ENCODE results near the gene PARG. TPM values are rescaled to one million over a fixed set of nuclear protein-coding genes. Genes with fewer than 3 reads are reported as not detected.

Gene PARG
- total RNA-seq, 6 experiments from 2014 or later = 9.4 to 14.1 (median 10.0) TPM

- no peak overlapping the region for H3K27ac ChIP-seq
- TF ChIP-seq, protein P1, sequence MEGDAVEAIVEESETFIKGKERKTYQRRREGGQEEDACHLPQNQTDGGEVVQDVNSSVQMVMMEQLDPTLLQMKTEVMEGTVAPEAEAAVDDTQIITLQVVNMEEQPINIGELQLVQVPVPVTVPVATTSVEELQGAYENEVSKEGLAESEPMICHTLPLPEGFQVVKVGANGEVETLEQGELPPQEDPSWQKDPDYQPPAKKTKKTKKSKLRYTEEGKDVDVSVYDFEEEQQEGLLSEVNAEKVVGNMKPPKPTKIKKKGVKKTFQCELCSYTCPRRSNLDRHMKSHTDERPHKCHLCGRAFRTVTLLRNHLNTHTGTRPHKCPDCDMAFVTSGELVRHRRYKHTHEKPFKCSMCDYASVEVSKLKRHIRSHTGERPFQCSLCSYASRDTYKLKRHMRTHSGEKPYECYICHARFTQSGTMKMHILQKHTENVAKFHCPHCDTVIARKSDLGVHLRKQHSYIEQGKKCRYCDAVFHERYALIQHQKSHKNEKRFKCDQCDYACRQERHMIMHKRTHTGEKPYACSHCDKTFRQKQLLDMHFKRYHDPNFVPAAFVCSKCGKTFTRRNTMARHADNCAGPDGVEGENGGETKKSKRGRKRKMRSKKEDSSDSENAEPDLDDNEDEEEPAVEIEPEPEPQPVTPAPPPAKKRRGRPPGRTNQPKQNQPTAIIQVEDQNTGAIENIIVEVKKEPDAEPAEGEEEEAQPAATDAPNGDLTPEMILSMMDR (IDR thresholded peaks at IDR 0.05) = no peak
- H3K4me1 ChIP-seq = peaks cover 0 to 7% (median 2%) of the 10 kb centered on the region in 4 donors
- ATAC-seq = no peak
- no peaks in the 10 kb centered on the region for H3K27me3 ChIP-seq
- H3K9me3 ChIP-seq = no peaks in the 10 kb centered on the region
- H3K36me3 ChIP-seq = peaks cover 0 to 3% (median 0%) of the 10 kb centered on the region in 4 donors
- intact Hi-C loops (cut with DNase I) = no loop called here
- WGBS (ENCODE audit: insufficient coverage, low coverage, low lambda C conversion rate, missing lambda C conversion rate) = 91% methylated on average over 8 of the region's 9 CpGs
- H3K4me3 ChIP-seq = no peak overlapping the region
- no peak for DNase-seq
These were observed 122.4 kb downstream of the PARG start for GRCh38 chr10:49819234-49819958.

- ATAC-seq = peak; percentile 91 to 98 (median 96)
- TF ChIP-seq, protein P1 (IDR thresholded peaks at IDR 0.05) = no peak
- TF ChIP-seq POLR2A (IDR thresholded peaks at IDR 0.05) = no peak
- 32% methylated on average over 5 of the region's 5 CpGs for WGBS (ENCODE audit: insufficient coverage, low coverage, low lambda C conversion rate, missing lambda C conversion rate)
- H3K36me3 ChIP-seq = peaks cover 0 to 3% (median 0%) of the 10 kb centered on the region in 4 donors
- DNase-seq = peak; percentile 77 to 84 (median 80)
- intact Hi-C loops (cut with DNase I) = no loop called here
- no peaks in the 10 kb centered on the region for H3K27me3 ChIP-seq
- no peaks in the 10 kb centered on the region for H3K9me3 ChIP-seq
- no peak overlapping the region for H3K27ac ChIP-seq
- no peak overlapping the region for H3K4me3 ChIP-seq
- H3K4me1 ChIP-seq = peaks cover 0 to 7% (median 2%) of the 10 kb centered on the region in 4 donors
These were observed 124.0 kb downstream of the PARG start for GRCh38 chr10:49817845-49818244.

DNA sequence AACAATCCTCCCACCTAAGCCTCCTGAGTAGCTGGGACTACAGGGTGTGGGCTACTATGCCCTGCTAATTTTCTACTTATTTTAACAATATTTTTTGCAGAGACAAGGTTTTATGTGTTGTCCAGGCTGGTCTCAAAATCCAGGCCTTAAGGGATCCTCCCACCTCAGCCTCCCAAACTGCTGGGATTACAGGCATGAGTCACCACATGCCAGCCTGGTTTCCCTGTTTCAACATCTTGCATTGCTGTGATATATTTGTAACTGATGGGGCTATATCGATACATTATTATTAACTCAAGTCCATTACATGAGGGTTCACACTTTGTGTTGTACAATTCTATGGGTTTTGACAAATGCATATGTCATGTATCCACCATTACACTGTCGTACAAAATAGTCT is 137.8 kb downstream of the PARG start:
- no peaks in the 10 kb centered on the region for H3K36me3 ChIP-seq
- no peak overlapping the region for H3K4me3 ChIP-seq
- no peak for ATAC-seq
- TF ChIP-seq, protein P1 (IDR thresholded peaks at IDR 0.05) = no peak
- TF ChIP-seq POLR2A (IDR thresholded peaks at IDR 0.05) = no peak
- intact Hi-C loops (cut with DNase I) = no loop called here
- H3K27ac ChIP-seq = no peak overlapping the region
- no peak for DNase-seq
- WGBS (ENCODE audit: insufficient coverage, low coverage, low lambda C conversion rate, missing lambda C conversion rate) = 66% methylated on average over 2 of the region's 2 CpGs
- no peaks in the 10 kb centered on the region for H3K9me3 ChIP-seq
- H3K27me3 ChIP-seq = no peaks in the 10 kb centered on the region
- no peaks in the 10 kb centered on the region for H3K4me1 ChIP-seq

DNA sequence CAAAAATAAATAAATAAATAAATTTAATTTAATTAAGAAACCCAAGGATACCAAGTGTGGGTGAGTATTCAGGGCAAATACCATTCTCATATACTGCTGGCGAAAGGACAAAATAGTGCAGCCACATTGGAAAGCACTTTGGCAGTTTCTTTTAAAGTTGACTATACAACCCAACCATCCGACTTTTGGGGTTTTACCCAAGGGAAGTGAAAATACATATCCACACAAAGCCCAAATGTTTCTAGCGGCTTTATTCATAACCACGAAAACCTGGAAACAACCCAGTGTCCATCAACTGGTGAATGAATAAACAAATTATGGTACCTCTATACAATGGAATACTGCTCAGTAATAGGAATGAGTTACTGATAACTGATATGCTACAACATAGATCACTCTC is 143.6 kb downstream of the PARG start:
- no peak for DNase-seq
- Histone ChIP-seq H3K27ac (no peak overlapping the region), H3K27me3 (no peaks in the 10 kb centered on the region), H3K9me3 (no peaks in the 10 kb centered on the region), H3K4me1 (no peaks in the 10 kb centered on the region), H3K4me3 (no peak overlapping the region), H3K36me3 (no peaks in the 10 kb centered on the region)
- TF ChIP-seq POLR2A (IDR thresholded peaks at IDR 0.05) = no peak
- TF ChIP-seq, protein P1 (IDR thresholded peaks at IDR 0.05) = no peak
- ATAC-seq = no peak
- intact Hi-C loops (cut with DNase I) = no loop called here
- WGBS (ENCODE audit: insufficient coverage, low coverage, low lambda C conversion rate, missing lambda C conversion rate) = 75% methylated on average over 4 of the region's 4 CpGs
